ENCODE results near the gene HOMER1. TPM values are rescaled to one million over a fixed set of nuclear protein-coding genes. Genes with fewer than 3 reads are reported as not detected.

Gene HOMER1
- total RNA-seq, 1 donor from 2014 or later = 41.6 TPM

DNA sequence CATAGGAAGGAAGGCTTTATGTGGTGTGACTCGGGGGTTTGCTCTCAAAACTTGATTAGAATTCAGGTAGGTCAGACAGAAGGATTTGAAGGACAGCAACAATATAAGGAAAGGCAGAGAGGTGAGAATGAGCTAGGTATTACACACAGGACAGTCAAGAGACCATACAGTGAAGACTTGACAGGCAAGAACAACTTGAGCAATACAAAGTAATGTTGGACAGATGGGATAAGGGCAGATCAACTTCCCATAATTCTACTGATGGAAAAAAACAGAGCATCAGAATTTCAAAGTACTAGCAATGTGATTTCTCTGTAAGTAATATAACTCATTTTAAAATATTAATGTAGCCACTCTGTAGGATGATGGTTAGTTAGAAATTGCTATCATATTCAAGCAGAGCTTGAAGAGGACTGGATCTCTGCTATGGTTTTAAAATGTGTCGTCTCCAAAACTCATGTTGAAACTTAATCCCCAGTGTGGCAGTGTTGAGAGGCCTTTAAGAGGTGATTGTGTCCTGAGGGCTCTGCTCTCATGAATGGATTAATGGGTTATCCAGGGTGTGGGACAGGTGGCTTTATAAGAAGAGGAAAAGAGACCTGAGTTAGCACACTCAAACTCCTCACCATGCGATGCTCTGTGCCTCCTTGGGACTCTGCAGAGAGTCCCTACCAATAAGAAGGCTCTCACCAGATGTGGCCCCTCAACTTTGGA, 22.4 kb upstream of the HOMER1 start:
- Mint-ChIP-seq H3K9me3 (no peaks in the 10 kb centered on the region), H3K4me3 (no peak overlapping the region), H3K27ac (no peak overlapping the region), H3K36me3 (no peaks in the 10 kb centered on the region), H3K4me1 (no peaks in the 10 kb centered on the region), H3K27me3 (ENCODE audit: insufficient read depth, low read depth) (no peaks in the 10 kb centered on the region)
- Histone ChIP-seq H2AFZ (replicated peaks) (peak overlapping the region; percentile 57), H3K4me2 (no peak overlapping the region), H4K20me1 (ENCODE audit: low read depth) (no peaks in the 10 kb centered on the region), H3K4me3 (no peak overlapping the region), H3K4me1 (no peaks in the 10 kb centered on the region), H3K79me2 (ENCODE audit: low read depth) (no peaks in the 10 kb centered on the region), H3K9me3 (ENCODE audit: low read depth) (no peaks in the 10 kb centered on the region), H3K9ac (no peak overlapping the region), H3K27me3 (no peaks in the 10 kb centered on the region), H3F3A (ENCODE audit: low read depth) (no peaks in the 10 kb centered on the region), H3K27ac (no peak overlapping the region), H3K36me3 (no peaks in the 10 kb centered on the region)
- no peak for TF ChIP-seq EZH2 (IDR thresholded peaks at IDR 0.05)
- no peak for TF ChIP-seq EZH2phosphoT487 (IDR thresholded peaks at IDR 0.05)
- TF ChIP-seq, protein P1, sequence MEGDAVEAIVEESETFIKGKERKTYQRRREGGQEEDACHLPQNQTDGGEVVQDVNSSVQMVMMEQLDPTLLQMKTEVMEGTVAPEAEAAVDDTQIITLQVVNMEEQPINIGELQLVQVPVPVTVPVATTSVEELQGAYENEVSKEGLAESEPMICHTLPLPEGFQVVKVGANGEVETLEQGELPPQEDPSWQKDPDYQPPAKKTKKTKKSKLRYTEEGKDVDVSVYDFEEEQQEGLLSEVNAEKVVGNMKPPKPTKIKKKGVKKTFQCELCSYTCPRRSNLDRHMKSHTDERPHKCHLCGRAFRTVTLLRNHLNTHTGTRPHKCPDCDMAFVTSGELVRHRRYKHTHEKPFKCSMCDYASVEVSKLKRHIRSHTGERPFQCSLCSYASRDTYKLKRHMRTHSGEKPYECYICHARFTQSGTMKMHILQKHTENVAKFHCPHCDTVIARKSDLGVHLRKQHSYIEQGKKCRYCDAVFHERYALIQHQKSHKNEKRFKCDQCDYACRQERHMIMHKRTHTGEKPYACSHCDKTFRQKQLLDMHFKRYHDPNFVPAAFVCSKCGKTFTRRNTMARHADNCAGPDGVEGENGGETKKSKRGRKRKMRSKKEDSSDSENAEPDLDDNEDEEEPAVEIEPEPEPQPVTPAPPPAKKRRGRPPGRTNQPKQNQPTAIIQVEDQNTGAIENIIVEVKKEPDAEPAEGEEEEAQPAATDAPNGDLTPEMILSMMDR (IDR thresholded peaks at IDR 0.05) = no peak
- no peak for DNase-seq (ENCODE audit: low spot score)

DNA sequence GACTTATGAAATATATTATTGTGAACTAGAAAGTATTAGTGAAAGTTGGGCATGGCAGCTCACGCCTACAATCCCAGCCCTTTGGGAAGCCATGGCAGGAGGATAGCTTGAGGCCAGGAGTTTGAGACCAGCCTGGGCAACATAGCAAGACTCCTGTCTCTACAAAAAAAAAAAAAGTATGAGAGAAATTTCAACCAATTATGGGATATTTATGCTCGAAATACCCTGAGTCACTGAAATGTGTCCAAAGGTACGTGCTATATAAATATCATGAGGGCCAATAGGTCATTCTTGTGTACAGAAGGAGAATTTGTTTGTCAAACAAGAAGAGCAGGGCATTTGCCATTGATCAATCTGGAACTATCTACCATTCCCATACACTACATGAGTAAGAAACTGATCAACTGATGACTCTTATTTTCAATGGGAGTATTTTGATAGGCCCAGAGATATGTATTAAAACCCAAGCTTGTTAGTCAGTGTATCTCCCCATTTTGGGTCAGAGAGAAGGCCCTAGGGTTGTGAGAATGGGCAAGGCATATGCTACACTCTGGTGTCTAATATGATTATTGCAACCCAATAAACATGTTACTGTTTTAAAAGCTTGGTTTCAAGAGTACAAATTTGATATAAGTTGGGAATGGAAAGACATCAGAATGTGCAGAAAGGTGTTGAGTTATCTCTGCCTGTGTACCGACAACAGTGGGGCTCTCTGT, 21.7 kb upstream of the HOMER1 start:
- H4K20me1 ChIP-seq (ENCODE audit: low read depth) = no peaks in the 10 kb centered on the region
- no peaks in the 10 kb centered on the region for H3K36me3 ChIP-seq
- no peak overlapping the region for H3K4me3 ChIP-seq
- peak overlapping the region; percentile 57 for H2AFZ ChIP-seq (replicated peaks)
- Mint-ChIP-seq H3K4me1 (no peaks in the 10 kb centered on the region), H3K4me3 (no peak overlapping the region), H3K9me3 (no peaks in the 10 kb centered on the region), H3K36me3 (no peaks in the 10 kb centered on the region), H3K27ac (no peak overlapping the region), H3K27me3 (ENCODE audit: insufficient read depth, low read depth) (no peaks in the 10 kb centered on the region)
- H3K9ac ChIP-seq = no peak overlapping the region
- no peaks in the 10 kb centered on the region for H3K9me3 ChIP-seq (ENCODE audit: low read depth)
- no peaks in the 10 kb centered on the region for H3F3A ChIP-seq (ENCODE audit: low read depth)
- H3K4me1 ChIP-seq = no peaks in the 10 kb centered on the region
- no peak overlapping the region for H3K4me2 ChIP-seq
- H3K27me3 ChIP-seq = no peaks in the 10 kb centered on the region
- H3K27ac ChIP-seq = no peak overlapping the region
- H3K79me2 ChIP-seq (ENCODE audit: low read depth) = no peaks in the 10 kb centered on the region
- TF ChIP-seq EZH2phosphoT487 (IDR thresholded peaks at IDR 0.05) = no peak
- TF ChIP-seq, protein P1 (IDR thresholded peaks at IDR 0.05) = no peak
- TF ChIP-seq EZH2 (IDR thresholded peaks at IDR 0.05) = no peak
- no peak for DNase-seq (ENCODE audit: low spot score)

DNA sequence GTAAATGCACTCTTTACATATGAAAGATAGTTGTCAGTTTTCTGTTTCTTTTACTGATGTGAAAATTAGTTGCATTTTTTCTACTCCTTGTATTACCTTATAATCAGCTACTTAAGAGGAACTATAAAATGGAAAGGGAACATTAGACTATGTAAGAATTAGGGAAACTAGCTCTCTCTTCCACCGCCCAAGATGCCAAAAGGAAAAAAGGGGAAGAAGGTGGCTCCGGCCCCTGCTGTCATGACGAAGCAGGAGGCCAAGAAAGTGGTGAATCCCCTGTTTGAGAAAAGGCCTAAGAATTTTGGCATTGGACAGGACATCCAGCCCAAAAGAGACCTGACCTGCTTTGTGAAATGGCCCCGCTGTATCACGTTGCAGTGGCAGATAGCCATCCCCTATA, 15.2 kb upstream of the HOMER1 start:
- DNase-seq (ENCODE audit: low spot score) = no peak
- H3K4me1 ChIP-seq = no peaks in the 10 kb centered on the region
- H3K27ac Mint-ChIP-seq = no peak overlapping the region
- H3K4me3 ChIP-seq = no peak overlapping the region
- peaks cover 2% of the 10 kb centered on the region for H3K27me3 Mint-ChIP-seq (ENCODE audit: insufficient read depth, low read depth)
- no peaks in the 10 kb centered on the region for H3K79me2 ChIP-seq (ENCODE audit: low read depth)
- H3K9me3 ChIP-seq (ENCODE audit: low read depth) = peaks cover 9% of the 10 kb centered on the region
- peak overlapping the region; percentile 63 for H2AFZ ChIP-seq (replicated peaks)
- no peaks in the 10 kb centered on the region for H3F3A ChIP-seq (ENCODE audit: low read depth)
- H3K36me3 Mint-ChIP-seq = peaks cover 3% of the 10 kb centered on the region
- H3K4me3 Mint-ChIP-seq = no peak overlapping the region
- no peaks in the 10 kb centered on the region for H4K20me1 ChIP-seq (ENCODE audit: low read depth)
- no peak overlapping the region for H3K9ac ChIP-seq
- H3K27ac ChIP-seq = no peak overlapping the region
- no peaks in the 10 kb centered on the region for H3K36me3 ChIP-seq
- TF ChIP-seq, protein P1 (IDR thresholded peaks at IDR 0.05) = no peak
- TF ChIP-seq EZH2phosphoT487 (IDR thresholded peaks at IDR 0.05) (no peak), EZH2 (IDR thresholded peaks at IDR 0.05) (no peak)
- no peaks in the 10 kb centered on the region for H3K4me1 Mint-ChIP-seq
- H3K9me3 Mint-ChIP-seq = peaks cover 10% of the 10 kb centered on the region
- H3K27me3 ChIP-seq = no peaks in the 10 kb centered on the region
- no peak overlapping the region for H3K4me2 ChIP-seq
